Suprapubic skin (tissue), 3 donors: Measurements from ENCODE around the gene HEBP2.

Source experiments
- CTCF ChIP-seq, 2 donors: fragments of 200-600 bp in 1 of 2; fragments of 450-650 bp in 1 of 2; sonication (generic) in 1 of 2; IDR thresholded peaks; one replicate each; pipeline ENCODE4 v1.5.1; 2016 to 2019; ENCODE audit warnings: antibody characterized with exemption in 2 of 2, mild to moderate bottlenecking in 1 of 2, moderate library complexity in 1 of 2
- EP300 ChIP-seq: sonication (generic); formaldehyde crosslinking; IDR thresholded peaks from one replicate; pipeline ENCODE4 v1.6.1; 2017; ENCODE audit warnings: antibody characterized with exemption
- POLR2A ChIP-seq, 2 donors: fragments of 450-650 bp; IDR thresholded peaks; one replicate each; pipeline ENCODE4 v1.6.1; 2017; ENCODE audit warnings: antibody characterized with exemption in 2 of 2, mild to moderate bottlenecking in 2 of 2, moderate library complexity in 2 of 2

- no peak for TF ChIP-seq EP300
- no peak for TF ChIP-seq POLR2A (IDR thresholded peaks at IDR 0.05)
- no peak for TF ChIP-seq CTCF (IDR thresholded peaks at IDR 0.05)
Observed at GRCh38 chr6:138402838-138403187, 1.2 kb upstream of the HEBP2 start.
